Measurements from ENCODE around the gene SPSB1. TPM values are rescaled to one million over a fixed set of nuclear protein-coding genes. Genes with fewer than 3 reads are reported as not detected.

Gene SPSB1
- total RNA-seq, 2 donors from 2014 or later = 7.7 to 9.2 TPM

- Mint-ChIP-seq H3K36me3 (ENCODE audit: low read depth) (no peaks in the 10 kb centered on the region), H3K4me1 (peaks cover 5% of the 10 kb centered on the region), H3K4me3 (no peak overlapping the region), H3K27ac (no peak overlapping the region), H3K27me3 (peaks cover 10% of the 10 kb centered on the region)
- no peak for ATAC-seq
- DNase-seq = no peak
- H3K9me3 ChIP-seq (ENCODE audit: control insufficient read depth, low read length, poor library complexity, severe bottlenecking) = no peaks in the 10 kb centered on the region
Observed at GRCh38 chr1:9389968-9390367, 97.3 kb downstream of the SPSB1 start.

- DNase-seq = no peak
Observed at GRCh38 chr1:9391620-9392019, 98.9 kb downstream of the SPSB1 start.

GRCh38 chr1:9394010-9394409, 101.3 kb downstream of the SPSB1 start:
- H3K27ac Mint-ChIP-seq = no peak overlapping the region
- H3K4me1 Mint-ChIP-seq = peaks cover 7% of the 10 kb centered on the region
- no peak for DNase-seq
- H3K27me3 Mint-ChIP-seq = no peaks in the 10 kb centered on the region
- no peaks in the 10 kb centered on the region for H3K9me3 ChIP-seq (ENCODE audit: control insufficient read depth, low read length, poor library complexity, severe bottlenecking)
- ATAC-seq = no peak
- no peaks in the 10 kb centered on the region for H3K36me3 Mint-ChIP-seq (ENCODE audit: low read depth)
- H3K4me3 Mint-ChIP-seq = no peak overlapping the region

More at GRCh38 chr1:9391620-9392019, 98.9 kb downstream of the SPSB1 start:
- H3K9me3 ChIP-seq (ENCODE audit: control insufficient read depth, low read length, poor library complexity, severe bottlenecking) = no peaks in the 10 kb centered on the region
- Mint-ChIP-seq H3K27ac (no peak overlapping the region), H3K36me3 (ENCODE audit: low read depth) (no peaks in the 10 kb centered on the region), H3K27me3 (peaks cover 5% of the 10 kb centered on the region), H3K4me1 (peaks cover 5% of the 10 kb centered on the region), H3K4me3 (no peak overlapping the region)
- no peak for ATAC-seq

- no peak for DNase-seq
- H3K9me3 ChIP-seq (ENCODE audit: control insufficient read depth, low read length, poor library complexity, severe bottlenecking) = no peaks in the 10 kb centered on the region
- ATAC-seq = no peak
- H3K36me3 Mint-ChIP-seq (ENCODE audit: low read depth) = no peaks in the 10 kb centered on the region
- H3K4me3 Mint-ChIP-seq = no peak overlapping the region
- no peaks in the 10 kb centered on the region for H3K27me3 Mint-ChIP-seq
- H3K27ac Mint-ChIP-seq = no peak overlapping the region
- H3K4me1 Mint-ChIP-seq = peaks cover 3% of the 10 kb centered on the region
Observed at GRCh38 chr1:9395018-9395417, 102.3 kb downstream of the SPSB1 start.

DNA sequence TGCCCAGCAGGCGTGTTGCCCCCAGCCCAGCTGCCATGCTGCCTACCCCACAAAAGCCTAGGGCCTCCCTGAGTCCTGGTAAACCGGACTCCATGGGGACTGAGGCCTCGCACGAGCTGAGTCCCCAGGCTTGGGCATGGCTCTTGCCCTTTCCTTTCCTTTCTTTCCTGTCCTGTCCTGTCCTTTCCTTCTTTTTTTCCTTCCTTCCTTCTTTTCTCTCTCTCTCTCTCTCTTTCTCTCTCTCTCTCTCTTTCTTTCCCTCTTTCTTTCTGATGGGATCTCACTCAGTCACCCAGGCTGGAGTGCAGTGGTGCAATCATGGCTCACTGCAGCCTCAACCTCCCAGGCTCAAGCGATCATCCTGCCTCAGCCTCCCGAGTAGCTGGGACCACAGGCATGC, 104.4 kb downstream of the SPSB1 start:
- no peak overlapping the region for H3K27ac Mint-ChIP-seq
- no peak for ATAC-seq
- no peaks in the 10 kb centered on the region for H3K9me3 ChIP-seq (ENCODE audit: control insufficient read depth, low read length, poor library complexity, severe bottlenecking)
- no peak overlapping the region for H3K4me3 Mint-ChIP-seq
- H3K27me3 Mint-ChIP-seq = no peaks in the 10 kb centered on the region
- H3K4me1 Mint-ChIP-seq = peaks cover 7% of the 10 kb centered on the region
- no peaks in the 10 kb centered on the region for H3K36me3 Mint-ChIP-seq (ENCODE audit: low read depth)
- no peak for DNase-seq

DNA sequence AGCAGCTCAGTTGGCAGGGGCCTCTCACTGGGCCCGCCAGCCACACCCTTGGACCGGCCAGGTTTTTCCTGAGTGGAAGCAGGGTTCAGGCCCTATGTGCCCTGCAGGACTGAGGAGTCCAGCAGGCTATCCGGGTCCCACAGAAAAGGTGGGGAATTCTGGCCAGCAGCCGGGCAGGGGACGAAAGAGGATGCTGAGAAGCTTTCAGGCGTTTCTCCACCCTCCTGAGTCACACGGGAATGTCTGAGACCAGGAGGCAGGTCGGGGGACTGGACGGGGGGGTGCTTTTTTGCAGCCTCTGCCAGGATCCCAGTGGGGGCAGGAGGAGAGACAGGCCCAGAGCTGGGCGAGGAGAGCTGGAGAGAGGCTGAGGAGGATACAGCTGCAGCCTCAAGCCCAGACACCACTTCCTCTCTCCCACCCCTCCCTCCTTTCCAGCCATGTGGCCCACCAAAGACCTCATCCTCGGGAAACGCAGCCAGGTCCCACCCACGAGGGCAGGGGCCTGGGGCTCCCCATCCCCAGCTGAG, 105.4 kb downstream of the SPSB1 start:
- no peak for ATAC-seq
- DNase-seq = no peak
- Mint-ChIP-seq H3K27me3 (no peaks in the 10 kb centered on the region), H3K27ac (no peak overlapping the region), H3K4me3 (no peak overlapping the region), H3K36me3 (ENCODE audit: low read depth) (no peaks in the 10 kb centered on the region), H3K4me1 (peaks cover 7% of the 10 kb centered on the region)
- H3K9me3 ChIP-seq (ENCODE audit: control insufficient read depth, low read length, poor library complexity, severe bottlenecking) = no peaks in the 10 kb centered on the region

DNA sequence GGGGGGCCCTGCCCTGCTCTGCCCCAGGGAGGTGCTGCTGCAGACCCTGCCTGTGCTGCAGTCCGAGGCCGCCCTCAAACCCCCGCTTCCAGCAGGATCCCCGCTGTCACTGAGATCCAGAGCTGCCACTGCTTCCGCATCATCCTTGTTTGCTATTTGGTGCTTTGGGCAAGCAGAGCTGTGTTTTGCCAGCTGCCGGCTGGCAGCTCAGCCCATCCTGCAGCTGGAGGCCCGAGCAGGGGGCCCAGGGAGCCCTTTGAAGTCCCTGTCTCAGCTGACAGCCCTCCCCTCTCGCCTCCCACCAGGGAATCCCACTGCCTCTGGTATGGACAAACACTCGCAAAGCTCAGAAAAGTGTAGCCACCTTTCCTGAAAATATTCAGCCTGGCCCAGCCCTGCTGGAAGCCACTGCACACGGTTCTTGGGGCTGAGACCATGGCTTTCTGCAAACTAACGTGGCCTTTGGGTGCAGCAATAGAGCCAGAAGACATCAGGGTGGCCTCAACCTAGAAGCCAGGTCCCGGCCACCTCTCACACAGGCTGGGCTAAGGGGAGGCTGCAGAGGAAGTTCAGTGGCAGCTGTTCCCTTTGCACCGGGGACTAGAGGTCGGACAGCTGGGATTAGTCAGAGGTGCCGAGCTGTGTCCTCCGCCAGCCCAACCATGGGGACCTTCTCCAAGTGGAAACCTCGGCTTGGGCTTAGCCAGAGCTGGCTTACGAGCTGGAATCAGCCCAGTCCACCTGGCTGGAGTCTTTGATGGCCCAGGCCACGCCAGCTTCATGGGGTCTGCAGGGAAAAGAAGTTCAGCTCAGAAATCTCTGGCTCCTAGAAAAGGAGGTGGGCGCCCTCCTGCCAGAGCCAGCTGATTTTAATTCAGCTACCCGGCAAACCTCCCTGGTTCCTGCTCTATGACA, 107.1 kb downstream of the SPSB1 start:
- H3K36me3 Mint-ChIP-seq (ENCODE audit: low read depth) = no peaks in the 10 kb centered on the region
- no peak overlapping the region for H3K4me3 Mint-ChIP-seq
- no peaks in the 10 kb centered on the region for H3K27me3 Mint-ChIP-seq
- no peak for ATAC-seq
- no peak overlapping the region for H3K27ac Mint-ChIP-seq
- peaks cover 7% of the 10 kb centered on the region for H3K4me1 Mint-ChIP-seq
- H3K9me3 ChIP-seq (ENCODE audit: control insufficient read depth, low read length, poor library complexity, severe bottlenecking) = no peaks in the 10 kb centered on the region
- DNase-seq = no peak

DNA sequence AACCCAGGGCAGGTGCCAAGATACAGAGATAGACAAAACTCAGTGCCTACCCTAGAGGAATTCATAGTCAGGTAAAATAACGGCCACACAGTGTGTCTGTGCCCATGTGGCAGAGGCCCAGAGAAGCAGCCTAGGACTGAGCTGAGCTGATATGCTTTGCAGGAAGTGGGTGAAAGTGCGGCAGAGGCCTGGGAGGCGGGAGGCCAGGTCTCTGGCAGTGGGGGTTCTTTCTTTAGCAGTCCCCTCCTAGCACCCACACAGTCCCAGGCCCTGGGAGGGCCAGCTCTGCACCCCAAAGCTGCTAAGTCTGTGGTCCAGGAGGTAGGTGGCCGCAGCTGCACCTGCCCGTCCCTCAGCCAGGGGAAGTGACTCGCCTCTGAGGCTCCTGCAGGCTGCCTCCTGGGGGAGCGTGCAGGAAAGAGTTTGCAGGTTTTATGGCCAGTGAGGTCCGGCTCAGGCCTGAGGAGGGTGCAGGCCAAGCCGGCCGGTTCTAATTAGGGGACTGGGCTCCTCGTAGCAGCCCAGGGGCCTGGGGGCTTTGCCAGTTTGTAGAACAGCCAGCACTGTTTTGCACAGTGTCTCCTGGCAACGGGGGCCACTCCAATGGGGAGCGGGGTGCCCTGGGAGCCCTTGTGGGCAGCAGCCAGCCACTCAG, 107.9 kb downstream of the SPSB1 start:
- no peak overlapping the region for H3K27ac Mint-ChIP-seq
- peak; percentile 71 for ATAC-seq
- H3K4me3 Mint-ChIP-seq = no peak overlapping the region
- peaks cover 7% of the 10 kb centered on the region for H3K4me1 Mint-ChIP-seq
- no peaks in the 10 kb centered on the region for H3K36me3 Mint-ChIP-seq (ENCODE audit: low read depth)
- no peak for DNase-seq
- H3K9me3 ChIP-seq (ENCODE audit: control insufficient read depth, low read length, poor library complexity, severe bottlenecking) = no peaks in the 10 kb centered on the region
- H3K27me3 Mint-ChIP-seq = no peaks in the 10 kb centered on the region

DNA sequence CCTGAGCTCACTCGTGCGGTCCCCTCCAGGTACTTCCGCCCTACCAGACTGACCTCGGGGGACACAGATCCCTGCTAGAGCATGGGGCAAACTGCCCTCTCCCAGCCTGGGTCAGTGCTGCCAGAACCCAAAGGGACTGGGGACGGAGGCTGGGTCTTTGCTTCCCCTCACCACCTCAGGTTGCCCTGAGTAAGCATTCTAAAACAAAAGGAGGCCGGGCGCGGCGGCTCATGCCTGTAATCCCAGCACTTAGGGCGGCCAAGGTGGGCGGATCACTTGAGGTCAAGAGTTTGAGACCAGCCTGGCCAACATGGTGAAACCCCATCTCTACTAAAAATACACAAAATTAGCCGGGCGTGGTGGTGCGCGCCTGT, 108.4 kb downstream of the SPSB1 start:
- peaks cover 8% of the 10 kb centered on the region for H3K4me1 Mint-ChIP-seq
- no peaks in the 10 kb centered on the region for H3K36me3 Mint-ChIP-seq (ENCODE audit: low read depth)
- H3K27ac Mint-ChIP-seq = no peak overlapping the region
- ATAC-seq = no peak
- H3K4me3 Mint-ChIP-seq = no peak overlapping the region
- H3K9me3 ChIP-seq (ENCODE audit: control insufficient read depth, low read length, poor library complexity, severe bottlenecking) = no peaks in the 10 kb centered on the region
- no peaks in the 10 kb centered on the region for H3K27me3 Mint-ChIP-seq
- DNase-seq = no peak

GRCh38 chr1:9402256-9402616, 109.5 kb downstream of the SPSB1 start:
- H3K9me3 ChIP-seq (ENCODE audit: control insufficient read depth, low read length, poor library complexity, severe bottlenecking) = no peaks in the 10 kb centered on the region
- no peak for ATAC-seq
- Mint-ChIP-seq H3K27ac (no peak overlapping the region), H3K27me3 (no peaks in the 10 kb centered on the region), H3K4me3 (no peak overlapping the region), H3K4me1 (peaks cover 11% of the 10 kb centered on the region), H3K36me3 (ENCODE audit: low read depth) (no peaks in the 10 kb centered on the region)
- no peak for DNase-seq

DNA sequence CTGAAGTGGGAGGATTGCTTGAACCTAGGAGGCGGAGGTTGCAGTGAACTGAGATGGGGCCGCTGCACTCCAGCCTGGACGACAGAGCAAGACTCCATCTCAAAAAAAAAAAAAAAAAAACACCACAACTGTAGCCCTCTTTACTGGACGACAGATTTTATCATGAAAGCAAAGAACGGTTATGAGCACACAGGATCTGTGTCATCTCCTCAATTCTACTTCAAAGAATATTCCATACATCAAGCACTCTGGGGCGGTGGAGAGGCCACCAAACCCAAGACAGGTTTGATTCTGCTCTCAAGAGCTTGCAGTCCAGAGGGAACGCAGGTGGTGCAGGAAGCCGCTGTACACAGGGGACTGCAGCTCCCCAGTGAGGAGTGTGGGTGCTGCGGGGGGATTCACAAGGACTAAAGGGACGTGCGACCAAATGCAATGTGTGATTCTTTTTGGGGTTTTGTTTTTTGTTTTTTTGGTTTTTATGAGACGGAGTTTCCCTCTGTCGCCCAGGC, 110.1 kb downstream of the SPSB1 start:
- no peak for ATAC-seq
- Mint-ChIP-seq H3K36me3 (ENCODE audit: low read depth) (no peaks in the 10 kb centered on the region), H3K27ac (no peak overlapping the region), H3K4me1 (peaks cover 11% of the 10 kb centered on the region), H3K27me3 (no peaks in the 10 kb centered on the region), H3K4me3 (no peak overlapping the region)
- no peak for DNase-seq
- H3K9me3 ChIP-seq (ENCODE audit: control insufficient read depth, low read length, poor library complexity, severe bottlenecking) = no peaks in the 10 kb centered on the region

- H3K36me3 Mint-ChIP-seq (ENCODE audit: low read depth) = no peaks in the 10 kb centered on the region
- peaks cover 11% of the 10 kb centered on the region for H3K4me1 Mint-ChIP-seq
- H3K9me3 ChIP-seq (ENCODE audit: control insufficient read depth, low read length, poor library complexity, severe bottlenecking) = no peaks in the 10 kb centered on the region
- H3K27me3 Mint-ChIP-seq = no peaks in the 10 kb centered on the region
- H3K4me3 Mint-ChIP-seq = no peak overlapping the region
- H3K27ac Mint-ChIP-seq = no peak overlapping the region
- DNase-seq (no peak), ATAC-seq (no peak)
Observed at GRCh38 chr1:9404117-9404914, 111.6 kb downstream of the SPSB1 start.

- H3K27me3 Mint-ChIP-seq = no peaks in the 10 kb centered on the region
- DNase-seq = no peak
- peaks cover 6% of the 10 kb centered on the region for H3K4me1 Mint-ChIP-seq
- ATAC-seq = no peak
- H3K27ac Mint-ChIP-seq = peak overlapping the region; percentile 44
- H3K36me3 Mint-ChIP-seq (ENCODE audit: low read depth) = no peaks in the 10 kb centered on the region
- no peaks in the 10 kb centered on the region for H3K9me3 ChIP-seq (ENCODE audit: control insufficient read depth, low read length, poor library complexity, severe bottlenecking)
- H3K4me3 Mint-ChIP-seq = no peak overlapping the region
Observed at GRCh38 chr1:9406111-9406510, 113.4 kb downstream of the SPSB1 start.
